Transverse colon (tissue), 3 donors: ENCODE data around the gene KCNJ2.

Experiments used
- CTCF ChIP-seq, 5 experiments: fragments of 200-600 bp in 3 of 5; fragments of 450-650 bp in 2 of 5; sonication (generic) in 3 of 5; IDR thresholded peaks; 1 replicate in 2 of 5; 2 replicates in 3 of 5; pipeline ENCODE4 v1.5.1; 2016 to 2017; ENCODE audit warnings: antibody characterized with exemption in 5 of 5, inconsistent platforms in 3 of 5, mild to moderate bottlenecking in 2 of 5, moderate library complexity in 1 of 5
- EP300 ChIP-seq: sonication (generic); formaldehyde crosslinking; IDR thresholded peaks from one replicate; pipeline ENCODE4 v1.6.1; 2017; ENCODE audit warnings: antibody characterized with exemption, low read depth

GRCh38 chr17:70120425-70120824 lies 48.9 kb upstream of the KCNJ2 start:
- TF ChIP-seq EP300: no peak
- TF ChIP-seq CTCF (IDR thresholded peaks at IDR 0.05): no peak
